GM12878 (cell line): ENCODE measurements around the gene FANCC.

Source experiments
- CREM ChIP-seq: IDR thresholded peaks from 2 replicates; pipeline ENCODE4 v1.6.1; 2014; ENCODE audit warnings: antibody characterized with exemption, low read depth
- EP300 ChIP-seq, 2 experiments: fragments of 150-350 bp in 1 of 2; IDR thresholded peaks; 2 replicates each; pipeline ENCODE4 v1.6.1; 2011 to 2012; ENCODE audit warnings: low read depth in 2 of 2, low read length in 2 of 2, borderline replicate concordance in 1 of 2, improper control_type of control experiment in 1 of 2, inconsistent platforms in 1 of 2; ENCODE audit not compliant: control insufficient read depth in 1 of 2
- HDGF ChIP-seq: fragments of 450-650 bp; IDR thresholded peaks from 2 replicates; pipeline ENCODE4 v1.6.1; 2016; ENCODE audit warnings: antibody characterized with exemption
- POLR2A ChIP-seq: IDR thresholded peaks from 2 replicates; pipeline ENCODE4 v1.6.1; 2011; ENCODE audit warnings: low read depth, mild to moderate bottlenecking, low read length
- POLR2AphosphoS5 ChIP-seq: IDR thresholded peaks from 2 replicates; pipeline ENCODE4 v1.6.1; 2011; ENCODE audit warnings: mild to moderate bottlenecking, low read length, inconsistent platforms
- RAD21 ChIP-seq: IDR thresholded peaks from 2 replicates; pipeline ENCODE4 v1.6.1; 2011; ENCODE audit warnings: mild to moderate bottlenecking, low read depth, low read length, moderate library complexity; ENCODE audit not compliant: insufficient read depth
- RB1 ChIP-seq: fragments of 450-650 bp; formaldehyde crosslinking; IDR thresholded peaks from 2 replicates; pipeline ENCODE4 v1.6.1; 2017; ENCODE audit warnings: mild to moderate bottlenecking, borderline replicate concordance
- SMAD1 ChIP-seq: fragments of 450-650 bp; IDR thresholded peaks from 2 replicates; pipeline ENCODE4 v1.6.1; 2018; ENCODE audit warnings: mild to moderate bottlenecking, low read depth; ENCODE audit not compliant: partially characterized antibody
- TF ChIP-seq, protein P1 (sequence below): IDR thresholded peaks from 2 replicates; pipeline ENCODE4 v1.6.1; 2011; ENCODE audit warnings: borderline replicate concordance, low read depth, mild to moderate bottlenecking, moderate library complexity, mixed read lengths, low read length; ENCODE audit not compliant: insufficient read depth; ENCODE audit errors: extremely low read length

DNA sequence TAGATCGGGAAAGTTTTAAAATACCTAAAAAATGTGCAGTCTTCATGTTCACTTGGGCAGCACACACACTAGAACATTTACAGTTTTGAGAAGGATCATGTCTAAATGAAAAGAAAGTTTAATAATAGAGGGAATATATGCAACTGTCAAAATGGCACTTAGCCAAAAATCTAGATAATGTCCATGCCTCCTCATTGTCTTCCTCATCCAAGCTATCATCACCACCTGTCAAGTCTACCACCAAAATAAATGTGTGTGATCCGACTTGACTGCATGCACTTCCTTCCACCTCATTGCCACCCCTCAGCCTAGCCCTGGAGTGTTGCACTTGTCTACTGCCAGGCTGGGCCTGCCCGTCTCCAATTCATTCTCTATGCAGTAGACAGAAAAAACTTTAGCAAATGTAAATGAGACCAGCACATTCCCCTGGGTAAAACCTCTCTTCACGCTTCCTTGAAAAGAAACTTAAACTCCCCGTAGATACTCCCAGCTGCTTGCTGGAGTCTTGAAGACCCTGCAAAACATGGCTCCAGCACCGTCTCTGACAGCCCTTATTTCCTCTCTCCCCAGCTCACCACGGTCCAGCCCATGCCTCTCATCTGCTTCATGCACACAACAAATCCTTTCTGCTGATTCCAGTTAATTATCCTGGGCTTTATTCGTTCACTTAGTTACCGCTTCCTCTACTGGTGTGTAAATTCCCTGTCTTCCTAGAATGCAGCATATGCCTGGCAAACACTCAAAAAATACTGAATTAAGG, 66.9 kb downstream of the FANCC start:
- no peak for TF ChIP-seq HDGF
- no peak for TF ChIP-seq RB1
- no peak for TF ChIP-seq RAD21
- TF ChIP-seq SMAD1 = no peak
- TF ChIP-seq CREM = no peak
- TF ChIP-seq POLR2A = no peak
- no peak for TF ChIP-seq POLR2AphosphoS5
- TF ChIP-seq, protein P1, sequence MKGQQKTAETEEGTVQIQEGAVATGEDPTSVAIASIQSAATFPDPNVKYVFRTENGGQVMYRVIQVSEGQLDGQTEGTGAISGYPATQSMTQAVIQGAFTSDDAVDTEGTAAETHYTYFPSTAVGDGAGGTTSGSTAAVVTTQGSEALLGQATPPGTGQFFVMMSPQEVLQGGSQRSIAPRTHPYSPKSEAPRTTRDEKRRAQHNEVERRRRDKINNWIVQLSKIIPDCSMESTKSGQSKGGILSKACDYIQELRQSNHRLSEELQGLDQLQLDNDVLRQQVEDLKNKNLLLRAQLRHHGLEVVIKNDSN = no peak
- TF ChIP-seq EP300 (IDR thresholded peaks at IDR 0.05; ENCODE audit: borderline replicate concordance in 1 of 2, control insufficient read depth in 1 of 2, low read depth in 2 of 2, low read length in 2 of 2) = no peak
